OCI-LY1 (cell line): ENCODE data around the gene ADAMTS7.
"Not testable (repeated sequence)": the region's sequence is repeated elsewhere in the genome, so short reads cannot be mapped to it uniquely, and the experiment has no call there.

Experiments
- H2AFZ ChIP-seq: fragments of 200-600 bp; sonication (generic), shearing (Covaris generic); 2 replicates; pipeline ENCODE4 v1.6.0; 2014; ENCODE audit warnings: antibody characterized with exemption, mild to moderate bottlenecking, low read length
- H3F3A ChIP-seq: fragments of 200-600 bp; sonication (generic), shearing (Covaris generic); 2 replicates; pipeline ENCODE4 v1.6.0; 2014; ENCODE audit warnings: mild to moderate bottlenecking, antibody characterized with exemption, low read length, moderate library complexity; ENCODE audit not compliant: insufficient read depth
- H3K27ac ChIP-seq: fragments of 200-600 bp; sonication (generic); 2 replicates; pipeline ENCODE4 v1.5.1; 2014; ENCODE audit warnings: low read length, mixed run types, mild to moderate bottlenecking, low read depth; ENCODE audit not compliant: poor library complexity, severe bottlenecking
- H3K27me3 ChIP-seq: fragments of 200-600 bp; sonication (generic); 2 replicates; pipeline ENCODE4 v1.6.0; 2014; ENCODE audit warnings: antibody characterized with exemption, mild to moderate bottlenecking, low read length, moderate library complexity; ENCODE audit not compliant: insufficient read depth
- H3K36me3 ChIP-seq: fragments of 200-600 bp; sonication (generic); 2 replicates; pipeline ENCODE4 v1.6.1; 2014; ENCODE audit warnings: mild to moderate bottlenecking, antibody characterized with exemption, low read length, moderate library complexity, mixed read lengths; ENCODE audit not compliant: insufficient read depth
- H3K4me1 ChIP-seq: fragments of 200-600 bp; sonication (generic); 2 replicates; pipeline ENCODE4 v1.5.1; 2014; ENCODE audit warnings: mild to moderate bottlenecking, low read length, moderate library complexity; ENCODE audit not compliant: insufficient read depth, severe bottlenecking
- H3K4me2 ChIP-seq: fragments of 200-600 bp; sonication (generic), shearing (Covaris generic); 2 replicates; pipeline ENCODE4 v1.6.1; 2014; ENCODE audit warnings: low read length
- H3K4me3 ChIP-seq: fragments of 200-600 bp; sonication (generic); 2 replicates; pipeline ENCODE4 v1.5.1; 2014; ENCODE audit warnings: low read length, low read depth, mild to moderate bottlenecking, mixed read lengths; ENCODE audit not compliant: poor library complexity, severe bottlenecking
- H3K79me2 ChIP-seq: fragments of 200-600 bp; shearing (Covaris generic); 2 replicates; pipeline ENCODE4 v1.6.1; 2016; ENCODE audit warnings: mixed run types, low read length, mixed read lengths; ENCODE audit not compliant: insufficient read depth
- H3K9ac ChIP-seq: fragments of 200-600 bp; sonication (generic), shearing (Covaris generic); 2 replicates; pipeline ENCODE4 v1.6.1; 2014; ENCODE audit warnings: mild to moderate bottlenecking, low read length, mixed read lengths
- H3K9me2 ChIP-seq: fragments of 200-600 bp; sonication (generic), shearing (Covaris generic); 2 replicates; pipeline ENCODE4 v1.6.1; 2014; ENCODE audit warnings: low read depth, mild to moderate bottlenecking, low read length, mixed read lengths
- H3K9me3 ChIP-seq: fragments of 200-600 bp; shearing (Covaris generic); 2 replicates; pipeline ENCODE4 v1.6.1; 2014; ENCODE audit warnings: low read length, mixed read lengths
- H4K20me1 ChIP-seq: fragments of 200-600 bp; sonication (generic), shearing (Covaris generic); 2 replicates; pipeline ENCODE4 v1.6.0; 2016; ENCODE audit warnings: mild to moderate bottlenecking, low read length; ENCODE audit not compliant: insufficient read depth
- EZH2 ChIP-seq: fragments of 200-600 bp; sonication (generic), shearing (Covaris generic); IDR thresholded peaks from 2 replicates; pipeline ENCODE4 v1.8.0; 2017; ENCODE audit warnings: borderline replicate concordance, mixed run types, mild to moderate bottlenecking, antibody characterized with exemption, low read length, moderate library complexity, mixed read lengths
- TF ChIP-seq, protein P1 (sequence below): fragments of 200-600 bp; sonication (generic), shearing (Covaris generic); IDR thresholded peaks from 2 replicates; pipeline ENCODE4 v1.5.1; 2017; ENCODE audit warnings: mild to moderate bottlenecking, antibody characterized with exemption, low read length, moderate library complexity, mixed read lengths

Gene ADAMTS7

DNA sequence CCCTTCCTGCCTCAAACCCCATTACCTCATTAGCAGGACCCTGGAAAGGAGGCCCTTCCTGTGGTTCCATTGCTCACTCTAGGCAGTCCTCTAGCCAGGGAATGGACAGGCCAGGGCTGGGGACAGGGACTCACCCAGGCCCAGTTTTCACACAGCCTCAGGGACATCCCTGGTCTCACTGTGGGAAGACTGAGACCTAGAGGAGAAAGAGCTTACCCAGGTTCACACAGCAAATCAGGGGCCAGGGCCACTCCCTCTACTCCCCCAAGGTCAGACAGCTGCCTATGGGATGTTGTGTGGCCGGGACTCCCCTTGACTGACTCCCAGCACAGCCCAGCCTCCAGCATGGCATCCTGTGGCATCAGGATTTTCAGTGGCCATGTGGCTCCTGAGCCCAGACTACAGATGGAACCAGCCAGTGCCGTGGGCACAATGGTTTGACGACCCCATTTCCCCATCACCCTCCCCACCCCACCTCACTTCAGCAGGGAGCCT, 49.3 kb downstream of the ADAMTS7 start:
- H3K9me2 ChIP-seq: no peaks in the 10 kb centered on the region
- peaks cover 50% of the 10 kb centered on the region for H3K4me1 ChIP-seq
- no peaks in the 10 kb centered on the region for H3K27me3 ChIP-seq
- H3K4me2 ChIP-seq: 0 out of 2 replicates have a peak overlapping the region, but pooled peaks have one; percentile 17
- H3K4me3 ChIP-seq: no peak overlapping the region
- H3F3A ChIP-seq: no peaks in the 10 kb centered on the region
- no peak overlapping the region for H3K27ac ChIP-seq
- no peaks in the 10 kb centered on the region for H3K9me3 ChIP-seq
- no peak overlapping the region for H2AFZ ChIP-seq
- no peaks in the 10 kb centered on the region for H3K79me2 ChIP-seq
- TF ChIP-seq, protein P1, sequence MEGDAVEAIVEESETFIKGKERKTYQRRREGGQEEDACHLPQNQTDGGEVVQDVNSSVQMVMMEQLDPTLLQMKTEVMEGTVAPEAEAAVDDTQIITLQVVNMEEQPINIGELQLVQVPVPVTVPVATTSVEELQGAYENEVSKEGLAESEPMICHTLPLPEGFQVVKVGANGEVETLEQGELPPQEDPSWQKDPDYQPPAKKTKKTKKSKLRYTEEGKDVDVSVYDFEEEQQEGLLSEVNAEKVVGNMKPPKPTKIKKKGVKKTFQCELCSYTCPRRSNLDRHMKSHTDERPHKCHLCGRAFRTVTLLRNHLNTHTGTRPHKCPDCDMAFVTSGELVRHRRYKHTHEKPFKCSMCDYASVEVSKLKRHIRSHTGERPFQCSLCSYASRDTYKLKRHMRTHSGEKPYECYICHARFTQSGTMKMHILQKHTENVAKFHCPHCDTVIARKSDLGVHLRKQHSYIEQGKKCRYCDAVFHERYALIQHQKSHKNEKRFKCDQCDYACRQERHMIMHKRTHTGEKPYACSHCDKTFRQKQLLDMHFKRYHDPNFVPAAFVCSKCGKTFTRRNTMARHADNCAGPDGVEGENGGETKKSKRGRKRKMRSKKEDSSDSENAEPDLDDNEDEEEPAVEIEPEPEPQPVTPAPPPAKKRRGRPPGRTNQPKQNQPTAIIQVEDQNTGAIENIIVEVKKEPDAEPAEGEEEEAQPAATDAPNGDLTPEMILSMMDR: no peak
- no peak for TF ChIP-seq EZH2
- H4K20me1 ChIP-seq: no peaks in the 10 kb centered on the region
- H3K36me3 ChIP-seq: no peaks in the 10 kb centered on the region
- H3K9ac ChIP-seq: no peak overlapping the region; the same call in 1 of the 2 replicates

DNA sequence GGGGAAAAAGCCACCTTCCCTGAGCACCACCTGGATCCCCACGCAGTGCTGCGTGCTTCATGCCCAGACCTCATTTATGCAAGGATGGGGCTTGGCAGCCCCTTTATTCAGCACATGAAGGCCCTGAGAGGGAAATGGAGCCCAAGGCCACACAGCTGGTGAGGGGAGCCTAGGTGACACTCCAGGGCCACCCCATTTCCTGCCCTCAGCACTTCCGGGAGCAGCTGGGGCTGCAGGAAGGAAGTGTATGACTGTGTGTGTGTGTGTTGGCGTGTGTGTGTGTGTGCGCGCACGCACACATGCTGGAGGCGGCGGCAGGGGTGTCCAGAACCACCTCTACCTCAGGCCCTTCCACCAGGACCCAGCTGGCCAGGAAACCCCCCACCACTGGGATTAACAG, 49.8 kb downstream of the ADAMTS7 start:
- H2AFZ ChIP-seq, H3K36me3 ChIP-seq, H3K9ac ChIP-seq, H3F3A ChIP-seq, H3K9me3 ChIP-seq, H3K79me2 ChIP-seq, H3K9me2 ChIP-seq, H3K4me3 ChIP-seq, H4K20me1 ChIP-seq, H3K27me3 ChIP-seq: not testable (repeated sequence)
- peak overlapping the region; percentile 17; the same call in 1 of the 2 replicates for H3K4me2 ChIP-seq
- H3K27ac ChIP-seq: peak overlapping the region; percentile 56
- H3K4me1 ChIP-seq: peaks cover 54% of the 10 kb centered on the region

DNA sequence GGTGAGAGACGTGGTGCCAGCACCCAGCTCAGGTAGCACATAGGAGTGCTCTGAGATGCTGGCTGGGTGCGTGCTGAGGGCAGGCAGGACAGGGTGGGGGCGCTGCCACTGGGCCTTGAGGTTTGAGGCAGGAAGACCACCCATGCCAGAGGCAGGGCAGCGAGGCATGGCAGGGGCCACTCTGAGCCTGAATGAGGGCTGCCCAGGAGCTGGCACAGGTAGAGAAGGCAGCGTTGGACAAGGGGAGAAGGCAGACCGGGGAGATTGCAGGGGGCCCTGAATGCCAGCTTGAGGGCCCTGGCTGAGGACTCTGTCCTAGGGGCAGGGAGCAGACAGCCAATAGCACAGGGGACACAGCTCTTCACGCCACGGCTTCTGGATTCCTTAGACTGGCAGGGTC, 50.2 kb downstream of the ADAMTS7 start:
- Histone ChIP-seq H3K9me2 (no peaks in the 10 kb centered on the region), H3K36me3 (no peaks in the 10 kb centered on the region), H3K4me3 (no peak overlapping the region), H3K27ac (peak overlapping the region; percentile 56), H3K79me2 (no peaks in the 10 kb centered on the region), H3K27me3 (no peaks in the 10 kb centered on the region), H3K4me1 (peaks cover 59% of the 10 kb centered on the region), H2AFZ (no peak overlapping the region), H4K20me1 (no peaks in the 10 kb centered on the region), H3K9me3 (no peaks in the 10 kb centered on the region), H3K4me2 (peak overlapping the region; percentile 17; the same call in 1 of the 2 replicates), H3F3A (no peaks in the 10 kb centered on the region), H3K9ac (no peak overlapping the region; the same call in 1 of the 2 replicates)
- TF ChIP-seq, protein P1: no peak
- TF ChIP-seq EZH2: no peak

DNA sequence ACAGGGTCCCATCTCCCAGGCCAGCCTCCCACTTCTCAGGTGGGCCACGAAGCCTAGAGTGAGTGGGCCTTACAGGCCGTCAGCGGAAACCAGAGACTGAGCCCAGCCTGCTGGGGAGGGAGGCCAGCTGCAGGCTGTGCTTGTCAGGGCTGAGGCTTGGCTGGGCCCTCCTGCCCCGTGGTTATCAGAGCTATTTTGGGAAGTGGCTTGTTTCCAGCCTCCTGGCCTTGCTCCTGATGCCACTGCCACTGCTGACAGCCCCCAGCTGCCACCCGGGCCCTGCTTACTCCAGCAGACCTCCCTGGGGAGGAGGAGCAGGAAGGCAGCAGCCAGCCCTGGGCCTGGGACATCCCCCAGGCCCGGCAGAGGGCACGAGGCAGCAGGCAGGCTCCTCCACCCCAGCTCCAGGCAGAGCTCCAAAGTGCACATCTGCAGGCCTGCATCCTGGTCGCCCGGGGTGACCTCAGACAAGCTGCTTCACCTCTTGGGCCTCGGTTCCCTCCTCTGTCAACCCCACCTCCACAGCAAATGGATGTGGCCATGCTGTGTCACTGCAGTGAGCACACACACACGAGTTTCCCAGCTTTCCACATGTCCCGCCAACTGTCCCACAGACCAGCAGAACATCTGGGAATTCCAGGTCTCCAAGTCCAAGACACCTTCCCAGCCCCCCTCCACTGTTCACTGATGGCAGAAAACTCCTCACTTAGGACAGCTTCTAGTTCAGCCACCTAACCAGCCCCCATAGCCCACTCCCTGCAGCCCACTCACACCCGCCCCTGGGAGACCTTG, 51.0 kb downstream of the ADAMTS7 start:
- not testable (repeated sequence) for H3K36me3 ChIP-seq, H4K20me1 ChIP-seq, H3K4me2 ChIP-seq, H3K9ac ChIP-seq, H3K9me2 ChIP-seq, H3K9me3 ChIP-seq, H3K27me3 ChIP-seq, H3K79me2 ChIP-seq, H3K4me3 ChIP-seq, H3F3A ChIP-seq, H2AFZ ChIP-seq
- Histone ChIP-seq H3K27ac (peak overlapping the region; percentile 56), H3K4me1 (peaks cover 62% of the 10 kb centered on the region)

DNA sequence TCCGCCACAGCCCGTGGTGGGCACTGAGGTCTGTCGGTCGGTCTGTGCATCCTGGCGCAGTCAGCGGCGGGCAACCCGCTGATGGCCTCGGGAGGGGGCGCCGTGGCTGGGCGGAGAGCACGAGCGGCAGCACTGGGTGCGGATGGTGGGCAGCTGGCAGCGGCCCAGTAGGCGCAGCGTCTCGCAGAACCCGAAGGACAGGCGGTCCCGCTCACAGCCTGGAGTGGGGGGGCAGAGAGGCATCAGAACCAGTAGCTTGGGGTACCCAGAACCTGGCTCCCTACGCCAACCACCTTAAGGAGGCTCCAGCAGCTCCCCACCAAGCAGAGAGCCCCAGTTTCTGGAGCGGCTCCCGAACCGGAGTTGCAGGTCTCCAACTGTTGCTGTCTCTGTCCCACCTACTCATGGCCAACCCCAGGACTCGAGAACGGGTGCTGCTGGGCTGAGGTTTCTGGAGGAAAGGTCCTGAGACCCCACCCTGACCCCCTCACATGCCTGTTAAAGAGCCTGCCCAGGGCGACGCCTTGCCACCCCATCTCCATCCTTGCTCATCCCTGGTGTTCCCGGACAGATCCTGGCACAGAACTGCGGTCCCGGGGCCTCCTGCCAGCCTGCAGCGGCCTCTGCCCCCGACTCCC, 51.8 kb downstream of the ADAMTS7 start:
- not testable (repeated sequence) for H3K79me2 ChIP-seq, H2AFZ ChIP-seq, H3K27me3 ChIP-seq, H3K9ac ChIP-seq, H3K36me3 ChIP-seq, H4K20me1 ChIP-seq, H3K4me3 ChIP-seq, H3K9me3 ChIP-seq, H3F3A ChIP-seq, H3K9me2 ChIP-seq
- Histone ChIP-seq H3K4me1 (peaks cover 62% of the 10 kb centered on the region), H3K27ac (peak overlapping the region; percentile 56), H3K4me2 (peak overlapping the region; percentile 24; the same call in 1 of the 2 replicates)
